Measurements from ENCODE around the gene ECEL1.
"Not testable (repeated sequence)": the region's sequence is repeated elsewhere in the genome, so short reads cannot be mapped to it uniquely, and the experiment has no call there.

ECEL1 gene

GRCh38 chr2:232458661-232459418 is 28.8 kb downstream of the ECEL1 start:
- no peak for DNase-seq (ENCODE audit: low read depth)

- DNase-seq (ENCODE audit: low read depth), result no peak
Measured at GRCh38 chr2:232458051-232458660, 29.5 kb downstream of the ECEL1 start.

GRCh38 chr2:232457121-232458011 is 30.3 kb downstream of the ECEL1 start:
- DNase-seq (ENCODE audit: low read depth), result no peak

- no peak for DNase-seq (ENCODE audit: low read depth)
Measured at GRCh38 chr2:232456296-232457120, 31.1 kb downstream of the ECEL1 start.

GRCh38 chr2:232455426-232456255 is 32.0 kb downstream of the ECEL1 start, which contains the start of gene ALPI:
Gene ALPI, plus strand, starts transcription at chr2:232456153. Its CDS starts 47 bp downstream, at chr2:232456200.
- no peak for DNase-seq (ENCODE audit: low read depth)

GRCh38 chr2:232454630-232455029 is 33.0 kb downstream of the ECEL1 start:
- DNase-seq (ENCODE audit: low read depth), result no peak

- not testable (repeated sequence) for DNase-seq (ENCODE audit: low read depth)
Measured at GRCh38 chr2:232451645-232452044, 36.0 kb downstream of the ECEL1 start.

- no peak for DNase-seq (ENCODE audit: low read depth)
Measured at GRCh38 chr2:232449964-232450363, 37.7 kb downstream of the ECEL1 start.

GRCh38 chr2:232448304-232448690 is 39.3 kb downstream of the ECEL1 start:
- no peak for DNase-seq (ENCODE audit: low read depth)

- no peak for DNase-seq (ENCODE audit: low read depth)
Measured at GRCh38 chr2:232447638-232448303, 39.9 kb downstream of the ECEL1 start.

GRCh38 chr2:232447091-232447620 is 40.5 kb downstream of the ECEL1 start:
- no peak for DNase-seq (ENCODE audit: low read depth)

- DNase-seq (ENCODE audit: low read depth), result not testable (repeated sequence)
Measured at GRCh38 chr2:232446266-232446777, 41.3 kb downstream of the ECEL1 start.

GRCh38 chr2:232445149-232445885 is 42.3 kb downstream of the ECEL1 start:
- DNase-seq (ENCODE audit: low read depth), result not testable (repeated sequence)

- DNase-seq (ENCODE audit: low read depth), result peak; percentile 51
Measured at GRCh38 chr2:232444409-232445148, 43.1 kb downstream of the ECEL1 start.

GRCh38 chr2:232443669-232444408 is 43.8 kb downstream of the ECEL1 start:
- not testable (repeated sequence) for DNase-seq (ENCODE audit: low read depth)

- DNase-seq (ENCODE audit: low read depth), result not testable (repeated sequence)
Measured at GRCh38 chr2:232443047-232443446, 44.6 kb downstream of the ECEL1 start.

- not testable (repeated sequence) for DNase-seq (ENCODE audit: low read depth)
Measured at GRCh38 chr2:232442431-232442830, 45.2 kb downstream of the ECEL1 start.
